SH-SY5Y (cell line): ENCODE results near the gene ITPKC.

Experiments
- GATA2 ChIP-seq: IDR thresholded peaks from 2 replicates; pipeline ENCODE4 v1.6.1; 2011; ENCODE audit warnings: mild to moderate bottlenecking, low read depth, low read length
- GATA3 ChIP-seq: IDR thresholded peaks from 2 replicates; pipeline ENCODE4 v1.6.1; 2011; ENCODE audit warnings: low read depth, mild to moderate bottlenecking, low read length, moderate library complexity

The ITPKC gene

GRCh38 chr19:40740747-40741146 lies 23.8 kb downstream of the ITPKC start:
- no peak for TF ChIP-seq GATA3
- TF ChIP-seq GATA2, result no peak

GRCh38 chr19:40741527-40742390 lies 24.8 kb downstream of the ITPKC start:
- TF ChIP-seq GATA3 (no peak), GATA2 (no peak)

- no peak for TF ChIP-seq GATA3
- TF ChIP-seq GATA2, result no peak
These were observed 25.6 kb downstream of the ITPKC start for GRCh38 chr19:40742477-40742876.

- TF ChIP-seq GATA3, result no peak
- TF ChIP-seq GATA2, result no peak
These were observed 26.0 kb downstream of the ITPKC start for GRCh38 chr19:40742886-40743285.

GRCh38 chr19:40743926-40744325 lies 27.0 kb downstream of the ITPKC start:
- TF ChIP-seq GATA3, result no peak
- TF ChIP-seq GATA2, result no peak

- TF ChIP-seq GATA3 (no peak), GATA2 (no peak)
These were observed 27.9 kb downstream of the ITPKC start for GRCh38 chr19:40744554-40745401.

- TF ChIP-seq GATA2 (no peak), GATA3 (no peak)
These were observed 28.5 kb downstream of the ITPKC start for GRCh38 chr19:40745402-40745780.

- TF ChIP-seq GATA2 (no peak), GATA3 (no peak)
These were observed 30.6 kb downstream of the ITPKC start for GRCh38 chr19:40747536-40747935.

GRCh38 chr19:40750058-40750873 lies 33.4 kb downstream of the ITPKC start, which contains the start of gene ACTMAP:
Gene ACTMAP (minus strand): TSS chr19:40750477. CDS start chr19:40749803, 674 bp downstream.
- TF ChIP-seq GATA2 (no peak), GATA3 (no peak)

- TF ChIP-seq GATA2, result no peak; the same call in 1 of the 2 replicates
- no peak for TF ChIP-seq GATA3
These were observed 34.1 kb downstream of the ITPKC start, which contains the start of gene SNRPA for GRCh38 chr19:40750874-40751537. Gene SNRPA (plus strand): TSS chr19:40751203. CDS start chr19:40751409, 206 bp downstream.

- no peak for TF ChIP-seq GATA3
- no peak for TF ChIP-seq GATA2
These were observed 35.4 kb downstream of the ITPKC start for GRCh38 chr19:40752257-40752781.

GRCh38 chr19:40754611-40755247 lies 37.8 kb downstream of the ITPKC start:
- TF ChIP-seq GATA2 (no peak), GATA3 (no peak)

GRCh38 chr19:40755248-40755624 lies 38.3 kb downstream of the ITPKC start:
- TF ChIP-seq GATA3 (no peak), GATA2 (no peak)
